Parathyroid adenoma (tissue), 2 donors: Measurements from ENCODE around the gene MED27.

Experiments used
- H2AFZ ChIP-seq: fragments of 300-600 bp; sonication (generic); one replicate; pipeline ENCODE4 v1.7.0; 2017; ENCODE audit warnings: antibody characterized with exemption, mild to moderate bottlenecking
- H3K27ac ChIP-seq: fragments of 300-600 bp; sonication (generic); one replicate; pipeline ENCODE4 v1.7.0; 2017
- H3K27me3 ChIP-seq: fragments of 300-600 bp; sonication (generic); one replicate; pipeline ENCODE4 v1.7.0; 2017; ENCODE audit warnings: low read length; ENCODE audit not compliant: control insufficient read depth, insufficient read depth
- H3K36me3 ChIP-seq: fragments of 300-600 bp; sonication (generic); one replicate; pipeline ENCODE4 v1.7.0; 2017; ENCODE audit warnings: low read length; ENCODE audit not compliant: control insufficient read depth, insufficient read depth
- H3K4me1 ChIP-seq: fragments of 300-600 bp; sonication (generic); one replicate; pipeline ENCODE4 v1.7.0; 2017; ENCODE audit warnings: control low read depth
- H3K4me2 ChIP-seq: fragments of 300-600 bp; sonication (generic); one replicate; pipeline ENCODE4 v1.7.0; 2017; ENCODE audit warnings: low read length
- H3K4me3 ChIP-seq: fragments of 300-600 bp; sonication (generic); one replicate; pipeline ENCODE4 v1.7.0; 2017; ENCODE audit warnings: low read depth, low read length
- H3K79me2 ChIP-seq: fragments of 300-600 bp; sonication (generic); one replicate; pipeline ENCODE4 v1.7.0; 2017; ENCODE audit warnings: control low read depth
- H3K9ac ChIP-seq: fragments of 300-600 bp; sonication (generic); one replicate; pipeline ENCODE4 v1.7.0; 2017; ENCODE audit warnings: mild to moderate bottlenecking
- H3K9me3 ChIP-seq: fragments of 300-600 bp; sonication (generic); one replicate; pipeline ENCODE4 v1.7.0; 2017; ENCODE audit warnings: low read length; ENCODE audit not compliant: control insufficient read depth
- TF ChIP-seq, protein P1 (sequence below): fragments of 300-600 bp; sonication (generic); IDR thresholded peaks from one replicate; pipeline ENCODE4 v1.7.0; 2017; ENCODE audit warnings: antibody characterized with exemption, mild to moderate bottlenecking
- donor health status: primary hyperparathyroidism.

Gene MED27

DNA sequence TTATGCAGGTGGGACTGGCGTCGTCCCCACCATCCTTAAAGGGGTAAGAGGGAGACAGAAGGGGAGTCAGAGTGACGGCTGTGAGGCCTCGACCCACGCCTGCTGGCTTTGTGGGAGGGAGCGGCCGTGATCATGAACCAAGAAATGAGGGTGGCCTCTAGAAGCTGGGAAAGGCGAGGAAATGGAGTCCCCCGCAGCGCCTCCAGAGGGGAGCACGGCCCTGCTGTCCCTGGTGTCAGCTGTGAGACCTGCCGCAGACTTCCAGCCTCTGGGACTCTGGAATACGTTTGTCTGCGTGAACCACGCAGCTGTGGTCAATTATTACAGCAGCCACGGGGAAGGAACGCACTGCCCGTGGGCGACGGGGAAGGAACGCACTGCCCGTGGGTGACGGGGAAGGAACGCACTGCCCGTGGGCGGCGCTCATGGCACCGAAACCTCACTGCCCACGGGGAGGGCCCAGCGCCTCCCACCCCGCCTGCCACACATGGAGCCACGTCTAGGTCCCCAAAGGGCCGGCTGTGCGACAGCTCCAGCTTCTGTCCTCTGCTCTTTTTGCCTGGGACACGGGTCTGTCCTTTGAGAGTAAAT, 231.0 kb downstream of the MED27 start:
- no peaks in the 10 kb centered on the region for H3K4me1 ChIP-seq
- TF ChIP-seq, protein P1, sequence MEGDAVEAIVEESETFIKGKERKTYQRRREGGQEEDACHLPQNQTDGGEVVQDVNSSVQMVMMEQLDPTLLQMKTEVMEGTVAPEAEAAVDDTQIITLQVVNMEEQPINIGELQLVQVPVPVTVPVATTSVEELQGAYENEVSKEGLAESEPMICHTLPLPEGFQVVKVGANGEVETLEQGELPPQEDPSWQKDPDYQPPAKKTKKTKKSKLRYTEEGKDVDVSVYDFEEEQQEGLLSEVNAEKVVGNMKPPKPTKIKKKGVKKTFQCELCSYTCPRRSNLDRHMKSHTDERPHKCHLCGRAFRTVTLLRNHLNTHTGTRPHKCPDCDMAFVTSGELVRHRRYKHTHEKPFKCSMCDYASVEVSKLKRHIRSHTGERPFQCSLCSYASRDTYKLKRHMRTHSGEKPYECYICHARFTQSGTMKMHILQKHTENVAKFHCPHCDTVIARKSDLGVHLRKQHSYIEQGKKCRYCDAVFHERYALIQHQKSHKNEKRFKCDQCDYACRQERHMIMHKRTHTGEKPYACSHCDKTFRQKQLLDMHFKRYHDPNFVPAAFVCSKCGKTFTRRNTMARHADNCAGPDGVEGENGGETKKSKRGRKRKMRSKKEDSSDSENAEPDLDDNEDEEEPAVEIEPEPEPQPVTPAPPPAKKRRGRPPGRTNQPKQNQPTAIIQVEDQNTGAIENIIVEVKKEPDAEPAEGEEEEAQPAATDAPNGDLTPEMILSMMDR = no peak
- H3K79me2 ChIP-seq = no peaks in the 10 kb centered on the region
- no peak overlapping the region for H3K4me3 ChIP-seq
- H3K4me2 ChIP-seq = no peak overlapping the region
- H3K27ac ChIP-seq = no peak overlapping the region
- H2AFZ ChIP-seq = no peak overlapping the region
- H3K36me3 ChIP-seq = no peaks in the 10 kb centered on the region
- H3K9ac ChIP-seq = no peak overlapping the region
- H3K27me3 ChIP-seq = no peaks in the 10 kb centered on the region
- H3K9me3 ChIP-seq = no peaks in the 10 kb centered on the region

DNA sequence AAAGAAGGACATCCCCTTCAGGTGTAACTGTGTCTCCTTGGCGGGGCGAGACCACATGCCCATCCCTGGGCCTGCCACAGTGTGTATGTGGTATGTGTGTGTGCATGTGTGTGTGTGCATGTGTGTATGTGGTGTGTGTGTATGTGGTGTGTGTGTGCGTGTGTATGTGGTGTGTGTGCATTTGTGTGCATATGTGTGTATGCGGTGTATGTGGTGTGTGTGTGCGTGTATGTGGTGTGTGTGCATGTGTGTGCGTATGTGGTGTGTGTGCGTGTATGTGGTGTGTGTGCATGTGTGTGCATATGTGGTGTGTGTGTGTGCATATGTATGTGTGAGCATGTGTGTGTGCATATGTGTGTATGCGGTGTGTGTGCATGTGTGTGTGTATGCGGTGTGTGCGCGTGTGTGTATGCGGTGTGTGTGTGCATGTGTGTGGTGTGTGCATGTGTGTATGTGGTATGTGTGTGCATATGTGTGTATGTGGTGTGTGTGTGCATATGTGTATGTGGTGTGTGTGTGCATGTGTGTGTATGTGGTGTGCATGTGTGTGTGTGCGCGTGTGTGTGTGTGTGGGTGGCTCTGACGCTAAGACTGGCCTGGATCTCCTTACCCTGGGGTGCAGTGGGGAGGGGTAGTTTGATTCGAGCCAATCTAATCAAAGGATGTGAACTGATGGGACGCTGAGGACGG, 231.9 kb downstream of the MED27 start:
- no peak overlapping the region for H3K27ac ChIP-seq
- H3K4me1 ChIP-seq = no peaks in the 10 kb centered on the region
- no peak overlapping the region for H3K4me3 ChIP-seq
- H3K79me2 ChIP-seq = no peaks in the 10 kb centered on the region
- no peak overlapping the region for H3K9ac ChIP-seq
- no peaks in the 10 kb centered on the region for H3K9me3 ChIP-seq
- TF ChIP-seq, protein P1 = no peak
- H2AFZ ChIP-seq = no peak overlapping the region
- no peak overlapping the region for H3K4me2 ChIP-seq
- no peaks in the 10 kb centered on the region for H3K27me3 ChIP-seq
- H3K36me3 ChIP-seq = no peaks in the 10 kb centered on the region

GRCh38 chr9:131845305-131846298, 234.1 kb downstream of the MED27 start:
- Histone ChIP-seq H3K27ac (no peak overlapping the region), H3K9me3 (no peaks in the 10 kb centered on the region), H3K36me3 (no peaks in the 10 kb centered on the region), H3K4me2 (no peak overlapping the region), H3K79me2 (no peaks in the 10 kb centered on the region), H3K4me3 (no peak overlapping the region), H3K9ac (no peak overlapping the region), H3K27me3 (no peaks in the 10 kb centered on the region), H3K4me1 (no peaks in the 10 kb centered on the region), H2AFZ (no peak overlapping the region)
- TF ChIP-seq, protein P1 = no peak

DNA sequence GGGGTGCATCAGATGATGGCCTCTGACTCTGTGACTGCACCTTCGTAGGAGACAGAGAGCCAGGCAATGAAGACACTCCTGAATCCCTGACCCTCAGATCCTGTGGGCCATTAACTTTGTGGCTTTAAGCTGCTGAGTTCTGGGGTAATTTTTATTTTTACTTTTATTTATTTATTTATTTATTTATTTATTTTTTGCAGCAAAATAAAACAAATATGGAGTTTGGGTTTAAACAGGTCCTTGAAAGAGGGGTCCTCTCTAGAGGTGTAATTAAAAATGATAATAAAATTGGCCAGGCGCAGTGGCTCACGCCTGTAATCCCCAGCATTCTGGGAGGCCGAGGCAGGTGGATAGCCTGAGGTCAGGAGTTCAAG, 234.9 kb downstream of the MED27 start:
- TF ChIP-seq, protein P1 = no peak
- Histone ChIP-seq H3K36me3 (no peaks in the 10 kb centered on the region), H3K9ac (no peak overlapping the region), H3K79me2 (no peaks in the 10 kb centered on the region), H3K27me3 (no peaks in the 10 kb centered on the region), H3K4me3 (no peak overlapping the region), H3K27ac (no peak overlapping the region), H3K4me1 (no peaks in the 10 kb centered on the region), H2AFZ (no peak overlapping the region), H3K4me2 (no peak overlapping the region), H3K9me3 (no peaks in the 10 kb centered on the region)
